GM12891 (cell line): Measurements from ENCODE around the gene TREH.

Experiments used
- POLR2A ChIP-seq: IDR thresholded peaks from 2 replicates; pipeline ENCODE4 v1.6.1; 2011; ENCODE audit warnings: low read depth, low read length, control low read depth
- POLR2AphosphoS5 ChIP-seq: IDR thresholded peaks from 2 replicates; pipeline ENCODE4 v1.6.1; 2011; ENCODE audit warnings: low read depth, low read length, control low read depth
- TAF1 ChIP-seq: IDR thresholded peaks from 2 replicates; pipeline ENCODE4 v1.6.1; 2011; ENCODE audit warnings: low read depth, low read length, control low read depth

- no peak for TF ChIP-seq TAF1
- no peak for TF ChIP-seq POLR2A
- no peak for TF ChIP-seq POLR2AphosphoS5
Measured at GRCh38 chr11:118612378-118612777, 67.1 kb downstream of the TREH start.
